Keratinocyte (primary cell): ENCODE measurements around the gene AGBL2. TPM values are rescaled to one million over a fixed set of nuclear protein-coding genes. Genes with fewer than 3 reads are reported as not detected.

Experiments
- DNase-seq: peaks from one replicate; pipeline ENCODE4 v3.0.0-alpha.2; 2011; ENCODE audit warnings: low read depth, missing footprints, low spot score
- FAIRE-seq: peaks from 2 replicates; lab custom pipeline; 2011; peaks lifted over from hg19 to GRCh38; lab: Jason Lieb, UNC
- H2AFZ ChIP-seq: 2 replicates; pipeline ENCODE4 v1.6.0; 2012; ENCODE audit warnings: low read length, control low read depth, inconsistent platforms; ENCODE audit not compliant: control insufficient read depth
- H3K27ac ChIP-seq: 2 replicates; pipeline ENCODE4 v1.5.1; 2011; ENCODE audit warnings: low read length; ENCODE audit not compliant: control insufficient read depth, insufficient read depth
- H3K27me3 ChIP-seq: 3 replicates; pipeline ENCODE4 v1.6.0; 2011; ENCODE audit warnings: low read length; ENCODE audit not compliant: control insufficient read depth, insufficient read depth; ENCODE audit errors: extremely low read depth
- H3K36me3 ChIP-seq, 2 experiments: 2 replicates in 1 of 2; 3 replicates in 1 of 2; pipeline ENCODE4 v1.5.1; 2011; ENCODE audit warnings: low read length in 2 of 2, mild to moderate bottlenecking in 1 of 2; ENCODE audit not compliant: control insufficient read depth in 2 of 2, insufficient read depth in 2 of 2; ENCODE audit errors: extremely low read depth in 1 of 2
- H3K4me1 ChIP-seq: 3 replicates; pipeline ENCODE4 v1.5.1; 2011; ENCODE audit warnings: low read length; ENCODE audit not compliant: control insufficient read depth, insufficient read depth; ENCODE audit errors: extremely low read depth
- H3K4me2 ChIP-seq: 3 replicates; pipeline ENCODE4 v1.6.0; 2011; ENCODE audit warnings: low read depth, low read length; ENCODE audit not compliant: control insufficient read depth, insufficient read depth; ENCODE audit errors: extremely low read depth
- H3K4me3 ChIP-seq, 3 experiments: fragments of 200-600 bp in 1 of 3; sonication (generic) in 1 of 3; 2 replicates in 2 of 3; 3 replicates in 1 of 3; pipeline ENCODE4 v1.5.1; 2011 to 2016; ENCODE audit warnings: low read length in 3 of 3, mild to moderate bottlenecking in 3 of 3, control low read depth in 2 of 3, inconsistent platforms in 1 of 3, low read depth in 1 of 3, mixed read lengths in 1 of 3, mixed run types in 1 of 3, moderate library complexity in 1 of 3; ENCODE audit not compliant: control insufficient read depth in 2 of 3, insufficient read depth in 2 of 3; ENCODE audit errors: extremely low read depth in 1 of 3
- H3K79me2 ChIP-seq: 2 replicates; pipeline ENCODE4 v1.6.0; 2012; ENCODE audit warnings: low read length; ENCODE audit not compliant: control insufficient read depth, insufficient read depth
- H3K9ac ChIP-seq: 3 replicates; pipeline ENCODE4 v1.6.0; 2011; ENCODE audit warnings: low read length; ENCODE audit not compliant: control insufficient read depth, insufficient read depth; ENCODE audit errors: extremely low read depth
- H3K9me1 ChIP-seq: 3 replicates; pipeline ENCODE4 v1.6.0; 2011; ENCODE audit warnings: low read length; ENCODE audit not compliant: control insufficient read depth, insufficient read depth; ENCODE audit errors: extremely low read depth
- H3K9me3 ChIP-seq: 2 replicates; pipeline ENCODE4 v1.5.1; 2012; ENCODE audit warnings: low read depth, low read length; ENCODE audit not compliant: control insufficient read depth
- H4K20me1 ChIP-seq: 3 replicates; pipeline ENCODE4 v1.6.0; 2011; ENCODE audit warnings: low read length; ENCODE audit not compliant: control insufficient read depth, insufficient read depth; ENCODE audit errors: extremely low read depth
- EZH2 ChIP-seq: IDR thresholded peaks from one replicate; pipeline ENCODE4 v1.6.1; 2012; ENCODE audit warnings: inconsistent platforms, mild to moderate bottlenecking, low read length, moderate library complexity
- dilution Hi-C: fragments of 300-500 bp; cut with MboI; formaldehyde crosslinking; loops from one replicate; pipeline ENCODE4 v1.7.0; 2020; ENCODE audit warnings: low sequenced_read_pairs; ENCODE audit not compliant: extremely low pct_ligation_motif_present
- polyA plus RNA-seq, 5 experiments: library from polyadenylated mRNA; depleted of rRNA in 3 of 5; stranded (reverse) in 3 of 5; stranded (forward) in 1 of 5; unstranded in 1 of 5; fragments of >200 nt; gene quantifications; 1 replicate in 1 of 5; 2 replicates in 3 of 5; 3 replicates in 1 of 5; pipeline versions ENCODE4 v1.2.1 to v1.2.3, GENCODE V29; 2011 to 2012; ENCODE audit warnings: missing spikeins in 2 of 5, low read depth in 1 of 5, low replicate concordance in 1 of 5
- TF ChIP-seq, protein P1 (sequence below), 3 experiments: IDR thresholded peaks in 1 of 3; conservative IDR thresholded peaks in 1 of 3; optimal IDR thresholded peaks in 1 of 3; 2 replicates in 2 of 3; 3 replicates in 1 of 3; pipeline versions ENCODE3 to v1.5.1; 2011; ENCODE audit warnings: low read length in 3 of 3, mild to moderate bottlenecking in 3 of 3, moderate library complexity in 2 of 3, control low read depth in 1 of 3, inconsistent platforms in 1 of 3; ENCODE audit not compliant: insufficient read depth in 2 of 3; ENCODE audit errors: extremely low read depth in 1 of 3

AGBL2 gene
- polyA plus RNA-seq, 1 donor (not counting 4 experiments of a cell fraction or from before 2014, with no cell fraction given): 1.3 TPM

DNA sequence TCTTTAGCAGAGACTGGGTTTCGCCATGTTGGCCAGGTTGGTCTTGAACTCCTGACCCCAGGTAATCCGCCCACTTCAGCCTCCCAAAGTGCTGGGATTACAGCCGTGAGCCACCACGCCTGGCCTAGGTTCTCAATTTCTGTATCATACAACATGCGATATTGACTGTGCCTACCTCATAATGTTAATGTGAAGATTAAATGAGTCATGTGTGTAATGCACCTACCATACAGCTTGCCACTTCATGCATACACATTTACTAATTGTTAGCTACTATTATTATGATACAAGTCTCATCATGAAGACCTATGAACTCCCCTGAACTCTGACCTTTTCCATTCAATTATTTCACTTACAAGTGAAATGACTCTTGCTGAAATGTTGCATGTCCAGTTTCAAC, 25.7 kb downstream of the AGBL2 start:
- Histone ChIP-seq H3K79me2 (no peaks in the 10 kb centered on the region), H3K4me2 (no peak overlapping the region), H4K20me1 (no peaks in the 10 kb centered on the region), H3K4me3 (no peak overlapping the region), H3K27ac (no peak overlapping the region), H3K36me3 (no peaks in the 10 kb centered on the region), H3K4me1 (no peaks in the 10 kb centered on the region), H3K9me1 (no peaks in the 10 kb centered on the region), H2AFZ (no peak overlapping the region), H3K27me3 (no peaks in the 10 kb centered on the region), H3K9ac (no peak overlapping the region), H3K9me3 (no peaks in the 10 kb centered on the region)
- TF ChIP-seq, protein P1, sequence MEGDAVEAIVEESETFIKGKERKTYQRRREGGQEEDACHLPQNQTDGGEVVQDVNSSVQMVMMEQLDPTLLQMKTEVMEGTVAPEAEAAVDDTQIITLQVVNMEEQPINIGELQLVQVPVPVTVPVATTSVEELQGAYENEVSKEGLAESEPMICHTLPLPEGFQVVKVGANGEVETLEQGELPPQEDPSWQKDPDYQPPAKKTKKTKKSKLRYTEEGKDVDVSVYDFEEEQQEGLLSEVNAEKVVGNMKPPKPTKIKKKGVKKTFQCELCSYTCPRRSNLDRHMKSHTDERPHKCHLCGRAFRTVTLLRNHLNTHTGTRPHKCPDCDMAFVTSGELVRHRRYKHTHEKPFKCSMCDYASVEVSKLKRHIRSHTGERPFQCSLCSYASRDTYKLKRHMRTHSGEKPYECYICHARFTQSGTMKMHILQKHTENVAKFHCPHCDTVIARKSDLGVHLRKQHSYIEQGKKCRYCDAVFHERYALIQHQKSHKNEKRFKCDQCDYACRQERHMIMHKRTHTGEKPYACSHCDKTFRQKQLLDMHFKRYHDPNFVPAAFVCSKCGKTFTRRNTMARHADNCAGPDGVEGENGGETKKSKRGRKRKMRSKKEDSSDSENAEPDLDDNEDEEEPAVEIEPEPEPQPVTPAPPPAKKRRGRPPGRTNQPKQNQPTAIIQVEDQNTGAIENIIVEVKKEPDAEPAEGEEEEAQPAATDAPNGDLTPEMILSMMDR (optimal IDR thresholded peaks at IDR 0.05 in 1 of 3, IDR thresholded peaks at IDR 0.05 in 1 of 3, conservative IDR thresholded peaks at IDR 0.05 in 1 of 3; ENCODE audit: extremely low read depth in 1 of 3, insufficient read depth in 2 of 3, low read length in 3 of 3): no peak
- no peak for TF ChIP-seq EZH2
- FAIRE-seq (no peak), DNase-seq (no peak)
- dilution Hi-C loops: no loop called here

DNA sequence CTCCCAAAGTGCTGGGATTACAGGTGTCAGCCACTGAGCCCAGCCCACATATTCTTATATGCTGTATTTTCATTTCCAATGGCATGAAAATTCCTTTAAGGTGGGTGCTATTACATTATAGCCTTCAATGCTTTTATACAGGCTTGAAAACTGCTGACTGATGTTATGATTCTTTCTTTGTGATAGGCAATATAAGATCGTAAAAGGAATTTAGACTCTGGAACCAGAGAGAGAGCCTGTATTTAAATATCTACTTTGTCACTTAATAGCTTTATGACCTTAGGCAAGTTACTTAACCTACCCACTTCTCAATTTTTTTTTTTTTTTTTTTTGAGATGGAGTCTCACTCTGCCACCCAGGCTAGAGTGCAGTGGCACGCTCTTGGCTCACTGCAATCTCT, 26.2 kb downstream of the AGBL2 start:
- no peak for DNase-seq
- Histone ChIP-seq H3K9ac (no peak overlapping the region), H3K9me1 (no peaks in the 10 kb centered on the region), H3K4me2 (no peak overlapping the region), H3K79me2 (no peaks in the 10 kb centered on the region), H3K36me3 (no peaks in the 10 kb centered on the region), H3K27ac (no peak overlapping the region), H2AFZ (no peak overlapping the region), H3K4me1 (no peaks in the 10 kb centered on the region), H3K9me3 (no peaks in the 10 kb centered on the region), H3K27me3 (no peaks in the 10 kb centered on the region), H4K20me1 (no peaks in the 10 kb centered on the region), H3K4me3 (no peak overlapping the region)
- FAIRE-seq: no peak
- TF ChIP-seq EZH2: no peak
- TF ChIP-seq, protein P1 (optimal IDR thresholded peaks at IDR 0.05 in 1 of 3, IDR thresholded peaks at IDR 0.05 in 1 of 3, conservative IDR thresholded peaks at IDR 0.05 in 1 of 3; ENCODE audit: extremely low read depth in 1 of 3, insufficient read depth in 2 of 3, low read length in 3 of 3): no peak
- dilution Hi-C loops: no loop called here
